Stimulated activated CD4-positive, alpha-beta T cell treated with anti-CD3 and anti-CD28 coated beads, Interleukin-12 subunit alpha, Interleukin-12 subunit beta, amount 100 ng/mL, for 24 hours (primary cell): ENCODE measurements around the gene PPP2R5C.
"Not testable (repeated sequence)": the region's sequence is repeated elsewhere in the genome, so short reads cannot be mapped to it uniquely, and the experiment has no call there.

Source experiments
- DNase-seq, 2 experiments: peaks; one replicate each; pipeline ENCODE4 v3.0.0-alpha.2; 2020; ENCODE audit warnings: low read depth in 2 of 2

Gene PPP2R5C

DNA sequence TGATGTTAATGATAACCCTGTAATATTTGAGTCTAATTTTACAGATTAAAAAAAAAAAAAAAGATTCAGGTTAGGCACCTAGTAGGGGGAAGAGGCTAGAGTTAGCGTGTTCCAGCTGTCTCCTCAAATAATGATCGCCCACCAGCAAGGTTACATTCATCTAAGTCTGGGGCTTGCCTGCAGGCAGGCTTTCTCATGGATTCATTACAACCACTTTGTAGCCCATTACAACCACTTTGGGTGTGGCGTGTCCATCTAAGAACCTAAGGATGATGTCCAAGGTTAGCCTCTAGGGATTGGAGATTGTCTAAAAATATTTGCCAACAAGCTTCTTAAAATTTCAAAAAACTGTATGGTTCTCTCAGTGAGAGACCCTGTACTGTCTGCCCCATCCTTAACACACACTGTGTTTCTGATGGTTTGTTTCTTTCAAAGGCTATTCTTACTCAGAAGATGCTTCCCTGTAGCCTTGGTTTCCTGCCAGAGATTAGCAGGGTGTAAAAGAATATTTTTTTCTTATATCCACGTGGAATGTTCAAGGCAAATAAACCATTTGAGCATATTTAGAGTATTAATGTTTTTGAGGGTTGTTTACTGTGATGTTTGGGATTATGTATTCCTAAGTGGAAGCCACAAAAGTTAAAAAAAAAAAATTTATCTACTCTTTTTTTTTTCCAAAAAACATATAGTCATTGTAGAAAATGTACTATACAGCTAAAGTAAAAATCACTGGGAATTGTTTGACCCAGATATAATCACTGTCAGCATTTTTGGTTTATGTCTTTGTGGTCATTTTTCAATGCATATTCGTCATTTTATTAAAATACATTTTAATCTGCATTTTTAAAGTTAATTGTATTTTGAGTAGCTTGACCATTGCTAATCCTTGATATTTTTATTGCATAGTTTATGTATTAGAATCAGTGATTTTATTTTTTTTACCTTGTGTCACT is 204.5 kb downstream of the PPP2R5C start:
- DNase-seq = no peak

DNA sequence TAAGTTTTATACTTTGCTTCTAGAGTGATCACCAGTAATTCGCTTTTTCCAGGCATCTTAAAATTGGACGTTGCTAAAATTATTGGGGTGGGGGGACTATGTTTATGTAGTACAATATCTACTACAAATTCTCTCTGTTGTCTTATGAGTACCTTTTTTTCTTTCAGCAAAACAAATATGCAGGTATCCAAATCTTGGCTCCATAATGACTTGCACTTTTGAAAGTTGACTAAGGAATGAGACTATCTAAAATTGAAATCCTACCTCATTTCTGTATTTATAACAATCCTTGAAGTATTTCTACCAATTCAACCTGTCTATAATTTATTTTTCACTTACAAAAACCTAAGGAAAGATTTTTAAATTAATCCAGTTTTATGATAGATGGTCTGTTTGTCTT is 205.2 kb downstream of the PPP2R5C start:
- DNase-seq = no peak

DNA sequence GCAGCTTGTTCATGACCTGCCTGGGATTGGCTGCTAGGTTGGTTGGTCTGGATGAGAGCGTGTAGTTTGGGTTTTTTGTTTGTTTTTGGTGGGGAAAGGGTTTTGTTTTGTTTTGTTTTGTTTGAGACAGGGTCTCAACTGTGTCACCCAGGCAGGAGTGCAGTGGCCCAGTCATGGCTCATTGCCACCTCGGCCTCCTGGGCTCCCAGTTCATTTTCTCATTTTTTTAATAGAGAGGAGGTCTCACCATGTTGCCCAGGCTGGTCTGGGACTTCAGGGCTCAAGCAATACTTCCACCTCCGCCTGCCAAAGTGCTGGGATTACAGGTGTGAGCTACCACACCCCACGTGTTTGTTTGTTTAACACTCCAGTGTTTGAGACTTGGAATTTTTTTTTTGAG is 206.7 kb downstream of the PPP2R5C start:
- DNase-seq = no peak

DNA sequence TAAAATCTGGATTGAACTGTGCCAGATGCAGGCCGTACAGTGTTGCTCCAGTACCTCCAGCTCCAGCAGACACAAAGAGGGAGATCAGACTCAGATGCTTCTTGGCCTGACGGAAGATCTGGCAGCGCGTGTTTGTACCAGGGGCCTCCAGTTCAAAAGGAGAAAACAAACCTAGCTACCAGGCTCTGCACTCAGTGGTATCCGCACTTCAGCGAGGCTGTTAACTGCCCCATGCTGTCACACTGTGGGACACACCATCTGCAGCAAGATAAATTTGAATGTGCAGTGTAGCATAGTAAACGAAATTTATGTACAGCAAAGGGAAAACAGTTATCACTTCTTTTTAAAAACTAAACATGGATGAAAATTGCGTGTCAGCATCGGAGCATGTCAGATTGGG is 208.0 kb downstream of the PPP2R5C start:
- no peak for DNase-seq

DNA sequence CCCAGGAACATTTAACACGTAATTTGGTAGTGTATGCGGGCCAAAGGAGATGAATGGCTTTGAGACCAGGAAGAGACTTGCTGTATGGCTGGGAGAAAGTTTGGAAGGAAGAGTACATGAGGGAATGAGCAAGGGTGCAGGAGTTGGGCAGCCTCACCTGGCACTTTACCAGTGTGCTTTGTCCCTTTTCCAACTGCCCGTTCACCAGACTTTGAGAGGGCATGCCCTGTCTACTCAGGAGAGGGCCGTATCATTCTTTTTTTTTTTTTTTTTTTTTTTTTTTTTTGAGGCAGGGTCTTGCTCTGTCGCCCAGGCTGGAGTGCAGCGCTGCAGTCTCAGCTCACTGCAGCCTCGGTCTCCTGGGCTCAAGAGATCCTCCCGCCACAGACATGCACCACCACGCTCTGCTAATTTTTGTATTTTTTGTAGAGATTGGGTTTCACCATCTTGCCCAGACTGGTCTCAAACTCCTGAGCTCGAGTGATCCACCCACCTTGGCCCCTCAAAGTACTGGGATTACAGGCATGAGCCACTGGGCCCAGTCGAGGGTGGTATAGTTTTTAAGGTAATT is 209.4 kb downstream of the PPP2R5C start:
- no peak for DNase-seq

DNA sequence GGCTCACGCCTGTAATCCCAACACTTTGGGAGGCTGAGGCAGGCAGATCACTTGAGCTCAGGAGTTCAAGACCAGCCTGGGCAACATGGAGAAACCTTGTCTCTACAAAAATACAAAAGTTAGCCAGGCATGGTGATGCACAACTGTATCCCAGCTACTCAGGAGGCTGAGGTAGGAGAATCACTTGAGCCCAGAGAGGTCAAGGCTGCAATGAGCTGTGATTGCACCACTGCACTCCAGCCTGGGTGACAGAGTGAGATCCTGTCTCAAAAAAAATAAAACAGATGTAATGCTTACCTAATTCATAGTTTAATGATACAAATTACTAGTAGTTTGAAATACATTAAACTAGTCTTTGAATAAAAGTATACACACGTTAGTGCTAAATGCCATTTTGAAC is 209.9 kb downstream of the PPP2R5C start:
- not testable (repeated sequence) for DNase-seq

DNA sequence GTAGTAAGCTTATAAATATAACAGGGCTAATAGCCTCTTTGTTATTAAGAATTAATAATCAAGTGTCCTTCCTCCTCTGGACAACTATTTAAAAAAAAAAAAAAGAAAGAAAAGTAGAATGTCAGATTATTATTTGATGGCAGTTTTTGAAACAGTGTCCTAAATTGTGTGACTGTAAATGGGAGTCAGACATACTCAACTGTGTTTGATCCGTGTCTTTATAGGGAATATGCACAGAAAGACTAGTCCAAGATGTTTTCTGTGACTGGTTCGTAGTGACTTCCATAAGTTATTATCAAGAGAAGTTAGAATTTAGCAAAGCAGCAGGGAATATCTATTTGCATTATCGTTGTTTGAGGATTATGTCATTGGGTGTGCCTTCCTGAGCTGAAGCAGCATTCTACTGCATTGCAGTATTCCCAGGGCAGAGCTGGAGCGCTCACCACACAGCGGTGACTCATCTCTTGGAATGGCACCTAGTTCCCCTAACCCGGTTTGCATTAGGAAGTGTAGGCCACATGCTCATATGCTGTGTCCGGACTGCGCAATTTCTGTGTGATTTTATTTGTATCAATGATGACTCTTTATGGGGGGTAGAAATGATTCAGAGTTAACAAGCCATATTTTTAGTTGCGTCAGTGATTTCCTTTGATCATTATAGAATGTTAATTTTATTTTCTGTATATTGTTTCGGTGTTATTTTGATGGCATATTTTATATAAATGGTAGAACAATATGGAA is 210.8 kb downstream of the PPP2R5C start:
- no peak for DNase-seq

DNA sequence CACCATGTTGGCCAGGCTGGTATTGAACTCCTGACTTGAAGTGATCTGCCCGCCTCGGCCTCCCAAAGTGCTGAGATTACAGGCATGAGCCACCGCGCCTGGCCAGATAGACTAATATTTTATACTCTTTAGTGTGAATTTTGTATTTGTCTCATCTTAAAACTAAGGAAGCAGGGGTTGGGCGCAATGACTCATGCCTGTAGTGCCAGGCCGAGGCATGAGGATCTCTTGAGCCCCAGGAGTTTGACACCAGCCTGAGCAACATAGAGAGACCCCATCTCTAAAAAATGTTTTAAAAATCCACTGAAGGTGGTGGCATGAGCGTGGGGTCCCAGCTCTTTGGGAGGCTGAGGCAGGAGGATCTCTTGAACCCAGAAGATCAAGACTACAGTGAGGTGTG is 211.8 kb downstream of the PPP2R5C start:
- no peak for DNase-seq

DNA sequence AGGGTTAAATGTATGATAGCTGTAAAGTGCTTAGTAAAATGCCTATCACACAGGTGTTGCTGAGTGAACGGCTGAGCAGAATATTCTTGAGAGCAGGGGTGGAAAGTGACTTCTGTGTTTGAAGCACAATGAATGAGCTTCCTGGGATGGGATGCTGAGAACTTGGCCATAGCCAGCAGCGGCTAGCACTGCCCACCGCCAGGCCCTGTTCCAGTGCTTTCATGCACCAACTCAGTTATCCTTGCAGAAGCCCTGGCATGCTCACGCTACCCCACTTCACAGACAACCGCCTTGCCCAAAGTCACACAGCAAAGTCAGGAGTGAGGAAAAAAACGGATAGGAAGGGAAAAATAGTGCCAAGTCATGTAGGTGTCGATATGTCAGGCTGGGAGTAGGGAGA is 213.7 kb downstream of the PPP2R5C start:
- no peak for DNase-seq
